Measurements from ENCODE around the gene TRIM43. TPM values are rescaled to one million over a fixed set of nuclear protein-coding genes. Genes with fewer than 3 reads are reported as not detected.
A peak's percentile ranks its signal among the peaks of the same experiment; 100 is the strongest.
"Not testable (repeated sequence)": the region's sequence is repeated elsewhere in the genome, so short reads cannot be mapped to it uniquely, and the experiment has no call there.

TRIM43 gene
- total RNA-seq, 1 donor from 2014 or later = 0.05 TPM

DNA sequence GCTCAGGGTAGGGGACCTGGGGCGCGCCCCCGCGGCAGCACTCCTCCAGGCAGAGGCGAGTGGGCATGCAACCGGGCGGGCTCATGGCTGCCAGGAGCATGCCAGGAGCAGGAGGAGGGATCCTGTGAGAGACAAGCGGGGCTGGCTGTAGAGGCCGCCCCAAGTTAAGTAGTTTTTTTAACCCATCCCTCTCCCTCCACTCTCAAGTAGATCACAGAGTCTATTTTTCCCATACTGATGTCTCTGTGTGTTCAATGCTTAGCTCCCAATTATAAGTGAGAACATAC lies 49.4 kb downstream of the TRIM43 start:
- not testable (repeated sequence) for DNase-seq (ENCODE audit: low read depth)

DNA sequence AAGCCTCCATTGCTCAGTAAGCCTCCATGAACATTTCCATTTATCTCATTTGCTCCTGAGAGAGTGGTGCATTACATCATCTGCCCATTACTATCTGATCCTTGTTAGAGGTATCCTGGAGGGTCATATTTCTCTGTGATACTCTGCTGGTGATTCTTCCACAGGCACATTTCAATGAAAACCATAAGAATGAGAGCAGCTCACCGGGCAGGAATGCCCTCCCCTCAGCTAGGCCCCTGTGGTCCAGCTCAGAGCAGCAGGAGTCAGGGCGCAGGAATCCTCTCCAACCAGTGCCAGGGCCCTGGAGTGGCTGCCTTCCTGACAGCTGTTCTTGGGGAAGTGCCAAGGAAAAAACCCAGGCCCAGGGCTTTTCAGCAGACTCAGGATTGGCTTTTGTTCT lies 50.0 kb downstream of the TRIM43 start:
- DNase-seq (ENCODE audit: low read depth) = peak; percentile 79

DNA sequence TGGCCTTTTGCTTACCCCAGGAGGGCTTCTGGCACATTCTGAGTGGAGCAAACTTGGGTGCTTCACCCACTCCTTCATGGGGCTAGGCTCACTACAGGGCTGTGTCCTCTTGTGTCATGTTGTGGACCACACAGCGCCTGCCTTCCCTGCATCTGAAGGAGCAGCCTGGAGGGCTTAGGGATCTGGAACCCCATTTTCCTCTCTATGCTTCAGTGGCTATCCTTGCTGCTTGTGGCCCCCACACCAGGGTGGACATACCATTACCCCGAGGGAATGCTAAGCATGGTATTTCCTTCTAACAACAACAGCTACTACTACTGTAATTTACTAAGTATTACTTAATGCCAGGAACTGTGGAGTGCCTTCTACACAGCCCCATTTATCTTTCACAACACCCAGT lies 50.6 kb downstream of the TRIM43 start:
- DNase-seq (ENCODE audit: low read depth) = not testable (repeated sequence)

DNA sequence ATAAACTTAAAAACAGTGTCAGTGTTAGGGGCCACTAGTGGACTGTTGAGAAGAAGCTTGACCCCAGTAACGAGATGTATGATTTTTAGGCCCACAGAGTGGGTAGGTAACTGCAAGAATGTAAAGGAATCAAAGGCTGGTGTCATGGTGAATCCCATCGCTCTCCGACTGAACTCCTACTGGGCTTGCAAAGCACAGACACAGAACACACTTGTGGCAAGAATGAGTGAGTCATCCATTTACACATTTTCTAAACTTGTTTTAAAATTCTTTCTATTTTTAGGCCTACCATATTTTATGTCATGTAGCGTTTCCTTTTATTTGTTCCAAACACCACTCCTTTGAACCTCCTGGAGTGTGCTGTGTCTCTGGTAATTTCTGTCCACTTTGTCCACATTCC lies 51.1 kb downstream of the TRIM43 start:
- DNase-seq (ENCODE audit: low read depth) = not testable (repeated sequence)

DNA sequence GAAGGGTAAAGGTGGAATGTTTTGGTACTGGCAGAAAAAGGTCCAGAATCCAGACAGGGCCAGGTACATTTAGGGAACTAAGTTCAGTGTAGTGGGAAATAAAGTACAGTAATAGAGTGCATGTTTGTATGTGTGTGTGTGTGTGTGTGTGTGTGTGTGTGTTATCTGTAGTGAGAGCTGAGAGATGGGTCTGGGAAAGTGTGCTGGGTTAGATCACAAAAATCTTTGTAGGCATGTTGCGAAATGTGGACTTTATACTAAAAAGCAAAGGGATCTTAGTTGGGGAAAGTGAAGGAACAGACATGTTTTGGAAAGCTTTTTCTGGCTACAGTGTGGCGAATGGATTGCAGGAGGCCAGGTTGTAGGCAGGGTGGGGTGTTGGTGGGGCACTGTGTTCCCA lies 53.5 kb downstream of the TRIM43 start:
- DNase-seq (ENCODE audit: low read depth) = not testable (repeated sequence)

DNA sequence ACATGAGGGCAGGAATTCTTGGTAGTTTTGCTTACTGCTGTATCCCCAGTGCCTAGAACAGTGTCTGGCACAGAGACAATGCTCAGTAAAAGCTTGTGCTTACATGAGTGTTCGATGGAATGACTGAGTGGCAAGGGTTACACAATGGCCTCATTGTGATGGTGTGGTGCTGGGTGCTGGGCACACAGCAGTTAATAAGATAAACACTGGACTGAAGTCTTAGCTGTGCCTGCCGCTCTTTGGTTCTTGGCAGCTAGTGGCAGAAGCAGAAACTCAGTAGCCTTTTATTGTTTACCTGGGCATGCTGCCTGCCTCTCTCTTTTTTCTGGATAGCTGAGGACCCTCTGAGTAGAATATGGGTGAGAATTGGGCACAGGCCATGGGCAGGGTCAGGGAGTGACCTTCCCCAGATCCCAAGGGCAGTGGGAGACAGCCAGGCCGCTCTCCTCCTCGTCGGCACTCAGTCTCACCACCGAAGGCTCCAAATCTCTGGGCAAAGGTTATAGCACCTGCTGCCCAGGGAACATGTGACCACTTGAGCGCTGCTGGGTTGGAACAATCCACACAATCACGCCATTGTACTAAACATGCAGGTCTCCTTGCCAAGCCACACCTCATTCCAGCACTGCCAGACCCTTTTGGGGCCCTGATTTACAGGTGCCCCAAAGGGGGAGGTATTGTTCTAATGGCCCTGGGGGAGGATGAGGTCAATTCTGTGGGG lies 54.6 kb downstream of the TRIM43 start:
- DNase-seq (ENCODE audit: low read depth) = not testable (repeated sequence)

DNA sequence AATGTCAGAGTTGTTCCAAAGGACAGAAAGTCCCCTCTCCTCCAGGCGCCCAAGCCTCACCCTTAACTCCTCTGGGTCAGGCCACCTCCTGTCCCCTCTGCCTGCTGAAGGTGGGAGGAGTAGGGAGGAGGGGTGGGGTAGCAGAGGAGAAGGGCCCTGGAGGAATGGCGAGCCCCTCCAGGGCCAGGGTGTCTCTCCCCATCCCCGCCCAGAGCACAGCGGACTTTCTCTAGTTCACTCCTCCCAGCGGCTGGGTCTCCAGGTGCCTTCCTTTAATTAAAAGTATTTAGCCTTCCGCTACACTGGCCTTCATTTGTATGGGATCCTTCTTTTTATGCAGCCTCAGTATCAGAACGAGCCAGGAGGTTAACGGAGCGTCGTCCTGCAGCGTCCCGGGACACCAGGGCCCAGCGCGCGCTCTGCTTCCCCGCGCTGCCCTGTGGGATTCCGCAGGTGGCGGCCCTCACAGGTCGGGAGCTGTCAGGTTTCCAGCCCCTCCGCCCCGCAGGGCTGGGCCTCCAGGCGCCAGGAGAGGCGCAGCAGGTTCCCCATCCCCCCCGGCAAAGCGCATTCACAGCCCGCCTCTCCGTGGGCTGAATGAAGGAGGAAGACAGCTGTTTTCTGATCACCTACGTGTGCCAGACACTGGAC lies 57.2 kb downstream of the TRIM43 start:
- not testable (repeated sequence) for DNase-seq (ENCODE audit: low read depth)

Other genes starting within 250 kb of the TRIM43 start
- 16.4 and 49.3 TPM in 2 replicates for gene FAHD2A, start 189.3 kb upstream of the TRIM43 start, total RNA-seq
- gene TRIM43B, start 107.2 kb upstream of the TRIM43 start, total RNA-seq = not detected in 2 replicates